GM12873 (cell line): Measurements from ENCODE around the gene ZFHX3.

Experiments
- CTCF ChIP-seq: IDR thresholded peaks from 2 replicates; pipeline ENCODE4 v1.5.1; 2012; ENCODE audit warnings: low read depth, mild to moderate bottlenecking, moderate library complexity, low read length, control low read depth; ENCODE audit not compliant: insufficient read depth; ENCODE audit errors: missing control alignments

ZFHX3 gene

DNA sequence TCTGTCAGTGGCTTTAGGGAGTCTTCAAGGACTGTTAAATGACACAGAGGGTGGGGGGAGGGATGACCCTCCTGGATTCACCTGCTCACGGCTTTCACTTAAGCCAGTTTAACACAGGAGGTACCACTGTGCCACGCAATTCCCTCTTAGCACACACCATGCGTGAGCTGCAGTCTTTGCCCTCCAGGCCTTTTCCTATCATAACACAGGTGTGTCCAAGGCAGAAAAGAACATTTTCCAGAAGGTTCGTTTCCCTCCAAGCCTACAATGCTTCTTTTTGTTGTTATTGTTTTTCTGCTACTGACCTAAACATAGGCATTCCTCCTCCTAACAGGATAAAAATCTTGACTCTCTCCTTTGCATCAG is 1.1 kb downstream of the ZFHX3 start:
- no peak for TF ChIP-seq CTCF

GRCh38 chr16:73046202-73046848 is 1.6 kb downstream of the ZFHX3 start:
- no peak for TF ChIP-seq CTCF

DNA sequence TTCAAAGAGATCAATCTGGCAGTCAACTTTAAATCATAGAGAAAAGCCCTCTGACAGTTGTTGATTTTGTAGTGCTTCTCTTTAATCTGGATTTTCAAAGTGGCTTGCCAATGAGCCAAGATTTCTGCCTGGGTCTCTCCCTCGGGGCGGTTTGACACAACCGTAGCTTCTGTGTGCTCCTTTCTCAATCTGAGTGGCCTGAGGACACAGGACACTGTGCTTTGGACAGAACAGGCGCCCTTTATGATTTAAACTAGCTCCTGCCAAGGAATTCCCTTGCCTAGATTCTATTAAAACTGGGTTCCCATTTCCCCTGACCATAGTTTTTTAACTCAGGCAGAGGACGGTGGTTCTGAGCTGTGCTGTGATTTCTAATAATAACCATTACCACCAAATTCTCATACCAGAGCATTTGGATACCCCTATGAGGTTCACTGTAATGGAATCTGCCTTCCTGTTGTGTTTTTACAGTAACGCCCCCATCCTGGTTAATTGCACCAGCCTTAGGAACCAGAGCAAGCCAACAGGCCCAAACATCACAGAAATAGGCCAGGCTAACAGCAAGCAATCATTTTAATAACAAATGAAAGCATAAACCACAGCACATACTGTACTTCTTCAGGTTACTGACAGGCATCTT is 4.0 kb downstream of the ZFHX3 start:
- no peak for TF ChIP-seq CTCF

GRCh38 chr16:73042807-73043206 is 5.1 kb downstream of the ZFHX3 start:
- no peak for TF ChIP-seq CTCF

- no peak for TF ChIP-seq CTCF
Observed at GRCh38 chr16:73041676-73042075, 6.3 kb downstream of the ZFHX3 start.

DNA sequence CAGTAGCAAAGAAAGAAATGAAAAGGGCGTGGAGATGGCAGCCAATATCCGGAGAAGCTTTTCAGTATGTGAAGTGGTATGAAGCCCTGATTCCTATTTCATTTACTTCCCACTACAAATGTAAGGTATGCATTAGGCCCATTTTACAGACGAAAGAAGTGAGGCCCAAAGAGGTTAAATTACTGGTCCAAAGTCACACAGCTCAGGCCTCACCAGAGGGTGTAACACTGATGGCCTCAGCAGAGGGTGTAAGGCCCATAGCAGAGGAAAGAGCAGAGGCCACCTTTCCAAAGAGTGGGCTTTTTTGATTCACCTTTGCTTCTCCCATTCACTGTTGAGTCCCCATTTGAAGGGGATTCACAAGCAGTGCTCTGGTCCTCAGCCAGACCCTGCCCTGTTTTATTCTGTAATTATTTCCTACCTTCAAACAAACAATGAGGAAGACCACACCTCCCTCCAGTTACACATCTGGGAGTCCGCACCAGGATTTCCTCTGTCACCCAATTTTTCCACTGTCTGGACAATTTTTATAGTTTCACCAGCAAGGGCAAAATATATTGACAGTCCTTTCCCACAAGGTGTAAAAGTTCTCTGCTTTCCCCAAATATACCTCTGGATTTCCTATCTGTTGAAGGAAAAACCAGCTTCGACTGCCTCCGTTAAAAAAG is 7.1 kb downstream of the ZFHX3 start:
- TF ChIP-seq CTCF: no peak

- TF ChIP-seq CTCF: no peak
Observed at GRCh38 chr16:73040136-73040535, 7.8 kb downstream of the ZFHX3 start.
